ENCODE data around the gene SEMA5A. TPM values are rescaled to one million over a fixed set of nuclear protein-coding genes. Genes with fewer than 3 reads are reported as not detected.

SEMA5A gene
- polyA plus RNA-seq, 4 donors = 35.9 to 42.6 (median 41.2) TPM

DNA sequence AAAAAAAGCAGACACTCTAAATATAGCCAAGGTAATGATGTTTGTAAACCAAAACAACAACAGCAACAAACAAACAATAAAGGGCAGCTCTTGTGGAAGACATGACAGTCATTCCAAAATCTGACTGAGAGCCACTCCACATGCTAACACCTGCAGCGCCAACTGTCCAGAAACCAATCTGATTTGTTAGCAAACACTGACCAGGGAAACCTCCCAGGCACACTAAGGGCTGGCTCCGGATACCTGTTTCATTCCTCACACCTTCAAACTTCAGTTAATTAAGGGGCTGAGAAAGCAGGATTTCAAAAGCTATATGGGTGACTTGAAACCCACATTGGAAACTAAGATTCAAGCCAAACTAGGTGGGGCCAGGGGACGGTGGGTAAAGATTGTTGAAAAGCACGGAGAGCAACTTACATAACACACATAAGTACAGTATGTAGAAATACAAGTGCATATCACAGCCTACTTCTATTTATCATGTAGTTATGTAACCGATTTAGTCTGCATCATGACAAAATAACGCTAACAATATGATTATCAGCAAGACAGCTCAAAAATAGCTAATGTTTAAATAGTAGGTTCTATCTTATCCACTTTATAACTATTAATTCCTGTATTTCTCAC lies 203.6 kb downstream of the SEMA5A start:
- no peak for DNase-seq (ENCODE audit: low read depth in 4 of 4, low spot score in 3 of 4)

DNA sequence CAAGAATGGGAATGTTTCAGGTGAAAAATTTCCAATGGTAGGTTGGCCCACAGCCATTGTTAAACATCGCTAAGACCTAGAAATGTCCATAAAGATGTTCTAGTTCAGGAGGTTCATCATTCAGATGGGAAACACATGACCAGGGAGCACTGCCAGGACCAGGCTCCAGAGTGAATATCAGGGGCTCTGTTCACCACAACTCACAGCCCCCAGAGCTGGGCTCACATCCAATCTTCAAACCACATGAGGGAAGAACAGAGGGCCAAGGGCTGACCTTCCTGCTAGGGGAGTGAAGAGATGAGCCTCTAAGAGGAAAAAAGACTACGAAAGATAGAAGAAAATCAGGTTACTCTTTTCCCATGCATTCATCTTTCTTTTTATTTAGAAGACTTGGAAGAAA lies 205.8 kb downstream of the SEMA5A start:
- no peak for DNase-seq (ENCODE audit: low read depth in 4 of 4, low spot score in 3 of 4)

DNA sequence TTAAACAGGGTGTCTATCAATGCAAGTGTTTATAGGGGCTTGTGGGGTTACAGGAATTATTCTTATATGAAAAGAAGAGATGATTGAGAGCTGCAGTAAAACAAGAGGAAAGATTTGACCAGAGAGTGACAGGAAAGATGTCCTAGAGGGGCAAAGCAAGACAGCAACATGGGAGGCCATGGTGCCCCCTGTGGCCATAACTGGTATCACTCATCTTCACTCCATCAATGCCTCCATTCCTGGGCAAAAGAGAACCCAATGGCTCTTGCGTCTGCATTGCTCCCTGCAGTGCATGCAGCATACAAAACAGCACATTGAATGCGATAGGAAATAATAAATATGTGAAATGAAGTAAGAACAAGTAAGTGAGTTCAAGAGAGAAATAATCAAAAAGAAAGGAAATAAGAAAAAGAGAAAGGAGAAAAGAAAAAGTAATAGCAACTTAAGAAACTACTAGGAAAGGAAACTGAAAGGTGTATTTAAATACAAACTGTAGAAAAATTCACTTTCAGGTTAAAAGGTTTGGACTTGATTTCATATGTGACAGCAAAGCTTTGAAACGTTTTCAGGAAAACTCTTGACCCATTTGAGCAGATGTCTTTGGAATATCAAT lies 206.6 kb downstream of the SEMA5A start:
- DNase-seq (ENCODE audit: low read depth in 4 of 4, low spot score in 3 of 4) = no peak

DNA sequence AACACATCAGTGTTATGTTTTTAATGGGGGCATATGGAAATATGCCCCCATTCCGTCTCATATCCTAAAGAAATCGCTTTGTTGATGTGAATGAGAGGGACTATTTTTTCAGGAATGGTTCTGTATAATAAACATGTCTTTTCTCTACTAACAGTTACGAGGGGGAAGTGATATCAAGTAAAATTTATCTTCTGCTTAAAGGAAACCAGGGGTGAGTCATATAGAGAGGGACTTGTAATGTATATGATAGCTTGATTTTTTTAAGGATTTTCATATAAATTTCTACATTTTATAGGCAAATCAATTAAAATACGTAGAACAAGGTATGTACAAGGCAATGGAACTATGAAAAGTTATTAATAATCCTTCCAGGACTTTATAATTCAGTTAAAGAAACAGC lies 207.1 kb downstream of the SEMA5A start:
- DNase-seq (ENCODE audit: low read depth in 4 of 4, low spot score in 3 of 4) = no peak

DNA sequence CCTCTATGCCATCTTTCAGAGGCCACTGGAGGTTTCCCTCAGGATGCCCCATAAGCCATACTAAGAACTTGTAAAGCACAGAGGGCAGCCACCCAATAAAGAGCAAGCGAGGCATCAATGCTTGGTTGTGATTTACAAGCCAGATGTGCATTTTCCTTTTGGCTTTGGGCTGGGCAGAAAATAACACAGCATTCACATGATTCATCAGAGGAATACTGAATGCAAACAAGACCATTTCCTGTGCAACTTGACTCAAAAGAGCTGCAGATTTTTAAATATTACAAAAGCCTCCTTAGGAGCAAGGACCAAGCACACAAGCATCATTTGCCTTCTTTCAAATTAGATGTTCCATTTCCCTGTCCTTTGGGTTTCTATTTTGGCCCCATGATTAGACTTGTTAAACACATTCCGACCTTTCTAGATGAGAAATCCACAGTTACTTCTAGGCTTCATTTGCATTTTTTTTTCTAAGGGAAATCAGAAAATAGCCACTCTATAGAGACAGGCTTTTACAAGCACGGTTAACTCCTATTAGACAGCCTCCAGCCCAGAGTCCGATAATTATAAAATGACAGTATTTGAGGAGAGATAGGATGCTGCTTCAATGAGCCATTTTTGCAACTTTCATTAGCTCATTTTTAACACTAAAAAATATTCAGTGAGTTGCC lies 207.8 kb downstream of the SEMA5A start:
- no peak for DNase-seq (ENCODE audit: low read depth in 4 of 4, low spot score in 3 of 4)

DNA sequence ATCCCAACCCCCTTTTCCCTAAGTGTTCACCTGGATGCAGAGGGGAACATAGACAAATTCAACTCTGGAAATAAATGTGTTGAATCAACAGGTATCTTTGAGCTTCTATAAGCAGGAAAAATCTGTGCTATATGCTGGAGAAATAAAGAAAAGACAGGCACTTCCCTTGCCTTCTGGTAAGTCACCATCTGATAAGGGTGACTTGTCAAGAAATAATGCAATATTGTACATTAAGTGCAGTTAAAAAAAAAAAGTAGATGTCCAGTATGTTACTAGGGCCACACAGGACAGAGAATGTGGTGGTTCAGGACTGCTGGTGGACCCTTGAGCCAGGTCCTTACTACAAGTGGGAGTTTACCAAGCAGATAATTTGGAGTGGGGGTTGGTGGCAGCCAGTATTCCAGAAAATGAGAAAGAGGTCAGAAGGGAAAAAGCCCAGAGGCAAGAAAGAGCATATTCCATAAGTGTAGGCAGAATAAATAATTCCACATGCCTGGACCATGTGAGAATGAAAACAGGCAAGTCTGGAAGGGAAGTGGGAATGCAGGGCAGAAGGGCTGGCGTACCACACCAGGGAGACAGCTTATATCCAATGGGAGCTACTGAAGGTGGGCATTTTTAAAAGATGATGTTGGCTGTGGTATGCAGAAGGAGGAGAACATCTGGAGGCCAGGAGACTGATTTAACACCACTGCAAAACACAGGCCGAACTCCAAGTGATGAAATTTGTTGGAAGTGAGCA lies 209.9 kb downstream of the SEMA5A start:
- DNase-seq (ENCODE audit: low read depth in 4 of 4, low spot score in 3 of 4) = no peak

DNA sequence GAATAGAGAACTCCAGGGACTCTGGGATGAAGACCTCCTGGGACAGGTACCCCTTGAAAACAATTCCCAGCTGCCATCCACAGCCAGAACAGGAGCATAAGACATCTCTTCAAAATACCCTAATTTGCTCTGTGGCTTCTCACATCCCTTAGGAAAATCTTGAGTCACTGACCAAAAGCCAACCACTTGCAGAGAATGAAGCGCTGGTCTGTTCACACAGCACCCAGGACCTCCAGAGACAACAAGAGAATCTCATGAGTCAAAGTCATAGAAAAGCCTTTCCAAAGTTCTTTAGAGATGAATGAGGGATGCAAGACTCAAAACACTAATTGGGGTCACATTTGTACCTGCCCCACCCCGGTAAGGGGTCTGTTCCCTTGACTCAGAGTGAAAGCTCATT lies 210.6 kb downstream of the SEMA5A start:
- DNase-seq (ENCODE audit: low read depth in 4 of 4, low spot score in 3 of 4) = no peak

DNA sequence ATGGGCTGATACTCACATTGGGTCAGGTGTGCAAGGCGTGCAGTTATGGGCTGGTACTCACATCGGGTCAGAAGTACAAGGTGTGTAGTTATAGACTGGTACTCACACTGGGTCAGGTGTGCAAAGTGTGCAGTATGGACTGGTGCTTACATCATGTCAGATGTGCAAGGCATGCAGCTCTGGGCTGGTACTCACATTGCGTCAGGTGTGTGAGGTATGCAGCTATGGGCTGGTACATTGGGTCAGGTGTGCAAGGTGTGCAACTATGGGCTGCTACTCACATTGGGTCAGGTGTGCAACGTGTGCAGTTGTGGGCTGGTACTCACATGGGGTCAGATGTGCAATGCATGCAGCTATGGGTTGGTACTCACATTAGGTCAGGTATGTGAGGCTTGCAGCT lies 213.8 kb downstream of the SEMA5A start:
- no peak for DNase-seq (ENCODE audit: low read depth in 4 of 4, low spot score in 3 of 4)

DNA sequence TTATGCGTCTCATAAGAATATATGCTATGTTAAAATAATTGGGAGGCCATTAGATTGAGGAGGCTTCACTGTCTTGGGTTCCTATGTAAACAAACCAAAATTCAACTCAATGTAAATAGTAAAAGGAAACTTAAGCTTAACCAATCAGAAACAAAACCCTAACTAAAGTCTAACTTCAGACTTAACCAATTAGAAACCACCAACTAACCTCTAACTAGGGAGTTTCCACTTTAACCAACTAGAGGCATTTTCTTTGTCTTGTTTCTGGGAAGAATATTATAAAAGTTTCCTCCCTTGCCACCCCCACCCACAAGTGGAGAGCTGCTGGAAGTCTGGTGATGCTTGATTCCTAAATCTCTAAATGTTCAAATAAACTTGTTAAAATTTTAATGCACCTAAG lies 214.5 kb downstream of the SEMA5A start:
- DNase-seq (ENCODE audit: low read depth in 4 of 4, low spot score in 3 of 4) = no peak

DNA sequence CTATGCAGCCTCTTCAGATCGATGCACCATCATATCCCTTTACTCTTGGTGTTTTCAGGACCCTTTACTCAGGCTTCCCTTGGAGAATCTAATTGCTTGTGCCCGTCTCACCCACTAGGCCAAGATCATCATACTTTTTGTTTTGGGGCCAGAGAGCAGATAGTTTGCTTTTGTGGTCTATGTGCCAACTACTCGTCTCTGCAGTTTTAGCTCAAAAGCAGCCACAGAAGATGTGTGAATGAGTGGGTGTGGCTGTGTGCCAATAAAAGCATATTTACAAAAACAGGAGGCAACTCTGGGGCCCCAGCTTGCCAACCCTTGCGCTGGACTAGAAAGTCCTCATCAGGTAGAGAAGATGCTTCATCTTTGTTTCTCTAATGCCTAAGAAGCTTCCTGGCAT lies 216.8 kb downstream of the SEMA5A start:
- no peak for DNase-seq (ENCODE audit: low read depth in 4 of 4, low spot score in 3 of 4)

DNA sequence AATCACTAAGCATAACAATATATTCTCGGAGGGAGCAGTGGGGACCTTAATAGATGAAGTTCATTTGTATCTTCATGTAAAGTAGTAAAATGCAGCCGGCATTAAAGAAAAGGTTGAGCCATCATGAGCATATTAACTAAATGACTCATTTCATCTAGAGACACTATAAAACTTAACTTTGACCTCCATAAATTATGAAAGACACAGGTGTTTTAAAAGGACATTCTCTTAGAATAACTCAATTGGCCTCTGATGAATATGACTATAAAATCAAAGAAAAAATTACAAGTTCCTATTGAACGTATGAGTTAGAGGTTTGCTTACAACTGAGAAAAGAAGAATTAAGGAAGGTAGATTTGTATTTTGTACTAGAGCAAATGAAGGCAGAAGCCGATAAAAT lies 220.3 kb downstream of the SEMA5A start:
- DNase-seq (ENCODE audit: low read depth in 4 of 4, low spot score in 3 of 4) = no peak

DNA sequence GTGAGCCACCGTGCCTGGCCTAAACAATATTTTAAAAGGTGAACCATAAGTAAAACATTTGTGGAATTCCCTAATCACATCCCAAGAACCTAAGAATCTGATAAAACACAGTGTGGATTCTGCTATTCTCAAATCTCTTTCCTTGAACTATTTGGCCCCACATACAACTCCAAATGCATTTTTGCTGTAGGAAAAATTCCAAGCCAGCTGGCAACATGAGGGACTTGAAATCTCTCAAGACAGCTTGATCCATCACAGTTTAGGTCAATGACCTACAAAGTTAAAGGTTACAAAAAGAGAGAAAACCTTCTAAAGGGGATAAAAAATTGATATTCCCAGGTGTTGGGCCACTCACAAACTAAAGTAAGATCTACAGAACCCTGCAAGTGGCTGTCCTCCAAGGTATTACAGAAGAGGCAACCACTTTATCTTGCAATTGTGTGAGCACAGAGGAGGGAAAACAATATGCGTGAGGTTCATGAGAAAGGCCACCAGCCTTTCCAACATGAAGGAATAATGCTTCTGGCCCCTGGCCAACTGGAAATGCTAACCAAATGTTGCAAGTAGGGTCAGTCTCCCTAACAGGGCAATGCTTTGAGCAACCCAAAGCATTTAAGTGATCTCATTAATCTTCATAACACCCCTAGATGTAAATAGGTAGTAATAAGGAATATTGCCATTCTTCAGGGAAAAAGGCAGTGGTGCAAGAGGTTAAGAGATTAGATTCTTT lies 221.4 kb downstream of the SEMA5A start:
- peak in 2 of 4 donors; percentile 4 to 8 for DNase-seq (ENCODE audit: low read depth in 4 of 4, low spot score in 3 of 4)

DNA sequence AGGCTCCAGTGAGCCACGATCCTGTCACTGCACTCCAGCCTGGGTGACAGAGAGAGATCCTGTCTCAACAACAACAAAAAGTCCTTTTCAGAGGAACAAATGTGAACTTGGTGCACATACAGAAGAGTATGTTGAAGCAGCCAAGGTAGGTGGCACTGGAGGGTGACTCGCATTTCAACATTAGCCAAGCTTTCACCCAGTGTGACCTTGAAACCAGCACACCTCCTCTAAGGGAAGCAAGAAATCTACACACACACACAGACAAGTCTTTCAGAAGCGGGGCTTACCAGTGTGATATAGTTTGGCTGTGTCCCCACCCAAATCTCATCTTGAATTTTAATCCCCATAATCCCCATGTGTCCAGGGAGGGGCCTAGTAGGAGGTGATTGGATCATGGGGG lies 225.2 kb downstream of the SEMA5A start:
- DNase-seq (ENCODE audit: low read depth in 4 of 4, low spot score in 3 of 4) = no peak

DNA sequence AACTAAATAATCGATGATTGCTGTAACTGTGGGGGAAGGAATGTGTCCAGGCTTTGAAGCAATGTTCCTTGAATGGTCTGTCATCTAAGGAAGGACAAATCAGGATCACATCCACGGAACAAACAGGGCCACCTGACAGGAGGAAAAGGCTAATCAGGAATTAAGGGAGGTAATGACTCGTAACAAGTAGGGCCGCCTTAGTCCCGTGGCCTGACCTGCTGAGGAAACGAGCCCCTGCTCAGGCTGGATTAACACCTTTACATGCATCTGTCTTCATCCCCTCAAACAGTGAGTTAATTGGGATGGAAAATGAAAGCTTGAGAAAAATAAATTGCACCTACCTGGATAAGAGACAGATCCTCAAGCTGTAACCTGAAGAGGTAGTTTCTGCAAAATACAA lies 227.8 kb downstream of the SEMA5A start:
- DNase-seq (ENCODE audit: low read depth in 4 of 4, low spot score in 3 of 4) = no peak

DNA sequence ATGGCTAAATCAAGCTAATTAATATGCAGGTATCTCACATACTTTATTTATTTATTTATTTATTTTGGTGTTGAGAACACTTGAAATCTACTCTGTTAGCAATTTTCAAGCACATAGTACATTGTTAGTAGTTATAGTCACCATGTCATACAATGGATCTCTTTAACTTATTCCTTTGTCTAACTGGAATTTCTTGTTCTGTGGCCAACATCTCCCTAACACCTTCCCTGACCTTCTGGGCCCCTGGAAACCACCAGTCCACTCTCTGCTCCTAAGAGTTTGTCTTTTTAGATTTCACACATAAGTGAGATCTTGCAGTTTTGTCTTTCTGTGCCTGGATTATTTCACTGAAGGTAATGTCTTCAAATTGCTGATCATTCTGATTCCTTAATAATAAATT lies 229.1 kb downstream of the SEMA5A start:
- no peak for DNase-seq (ENCODE audit: low read depth in 4 of 4, low spot score in 3 of 4)

DNA sequence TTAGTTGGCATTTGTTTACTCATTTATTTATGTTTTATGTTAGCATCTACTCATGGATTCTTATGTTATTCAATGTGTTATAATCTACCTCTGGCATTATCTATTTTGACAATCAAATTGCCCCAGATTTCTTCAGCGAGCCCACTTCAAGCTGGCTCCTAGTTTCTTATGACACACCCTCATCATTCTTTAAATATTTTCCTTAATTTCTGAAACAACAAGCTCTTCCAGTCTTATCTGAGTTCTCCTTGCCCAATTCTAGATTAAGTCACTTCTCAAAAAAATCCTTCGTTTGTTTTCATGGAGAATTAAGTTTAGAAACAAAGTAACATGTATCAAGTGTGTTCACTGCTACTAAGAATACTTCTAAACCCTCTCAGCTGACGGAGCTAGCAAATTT lies 229.8 kb downstream of the SEMA5A start:
- DNase-seq (ENCODE audit: low read depth in 4 of 4, low spot score in 3 of 4) = no peak

DNA sequence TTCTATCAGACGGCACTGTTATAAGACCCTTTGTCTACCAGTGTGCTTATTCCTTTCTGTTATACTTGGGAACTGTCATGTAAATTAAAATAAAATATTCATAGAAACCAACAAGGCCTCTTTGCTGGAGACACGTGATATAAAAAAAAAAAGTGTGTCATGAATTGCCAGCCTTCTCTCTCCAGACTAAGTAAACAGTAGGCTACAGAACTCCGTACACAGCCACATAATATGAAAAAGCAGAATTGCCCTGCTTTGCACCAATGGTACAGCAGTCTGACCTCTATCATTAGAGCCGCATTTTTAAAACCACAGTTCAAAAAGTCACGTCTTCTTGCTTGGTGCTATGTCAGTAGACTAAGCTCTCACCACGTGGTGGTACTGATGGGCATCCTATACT lies 231.3 kb downstream of the SEMA5A start:
- no peak for DNase-seq (ENCODE audit: low read depth in 4 of 4, low spot score in 3 of 4)

DNA sequence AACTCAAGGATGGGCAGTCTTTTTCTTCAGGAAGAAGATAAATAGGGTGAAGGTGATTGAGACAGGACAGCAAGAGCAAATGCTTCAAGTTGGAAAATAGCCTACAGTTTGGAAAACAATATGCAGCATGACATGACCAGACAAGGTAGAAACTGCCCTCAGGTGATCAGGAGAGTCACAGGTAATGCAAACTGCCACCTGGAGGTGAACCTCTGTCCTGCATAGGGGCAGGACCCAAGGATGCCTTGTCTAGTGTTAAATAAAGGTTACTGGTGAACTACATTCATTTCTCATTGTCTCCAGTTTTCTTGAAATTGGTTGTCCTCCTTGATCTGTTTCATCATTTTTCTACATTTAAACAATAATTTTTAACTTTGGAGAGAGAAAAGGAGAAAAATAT lies 232.1 kb downstream of the SEMA5A start:
- DNase-seq (ENCODE audit: low read depth in 4 of 4, low spot score in 3 of 4) = no peak

DNA sequence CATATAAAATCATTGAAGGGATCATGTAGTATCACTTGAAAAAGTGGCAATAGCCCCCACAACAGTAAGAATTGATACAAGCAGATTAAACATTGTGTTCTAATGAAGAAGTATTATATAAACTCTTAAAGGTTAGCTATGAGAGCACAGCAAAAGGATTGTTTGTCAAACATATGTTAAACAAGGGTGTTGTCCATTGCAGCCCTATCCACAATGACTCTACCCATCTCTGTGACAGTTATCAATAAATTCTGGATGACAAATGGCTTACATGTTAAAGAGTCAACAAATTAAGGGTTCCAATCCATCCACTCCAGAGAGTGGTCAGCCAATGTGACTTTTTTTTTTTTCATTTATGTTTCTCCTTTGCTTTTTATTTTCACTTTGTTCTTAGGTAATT lies 238.7 kb downstream of the SEMA5A start:
- no peak for DNase-seq (ENCODE audit: low read depth in 4 of 4, low spot score in 3 of 4)

DNA sequence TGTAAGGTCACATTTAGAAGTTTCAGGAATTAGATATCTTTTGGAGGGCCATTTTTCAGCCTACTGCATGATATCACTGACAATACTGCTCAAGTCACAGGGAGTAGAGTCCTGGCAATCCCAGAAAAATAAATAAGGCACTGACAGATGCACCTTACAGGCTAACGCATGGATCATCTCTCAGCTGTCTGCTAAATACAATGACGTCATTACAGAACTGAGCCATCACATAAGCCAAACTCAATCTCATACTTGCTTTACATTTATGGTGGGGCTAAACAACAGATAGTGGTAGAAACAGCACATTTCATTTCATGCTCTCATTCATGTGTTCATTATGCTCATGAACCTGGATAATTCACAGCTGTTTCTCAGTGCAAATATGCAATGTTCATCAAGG lies 243.7 kb downstream of the SEMA5A start:
- DNase-seq (ENCODE audit: low read depth in 4 of 4, low spot score in 3 of 4) = no peak

DNA sequence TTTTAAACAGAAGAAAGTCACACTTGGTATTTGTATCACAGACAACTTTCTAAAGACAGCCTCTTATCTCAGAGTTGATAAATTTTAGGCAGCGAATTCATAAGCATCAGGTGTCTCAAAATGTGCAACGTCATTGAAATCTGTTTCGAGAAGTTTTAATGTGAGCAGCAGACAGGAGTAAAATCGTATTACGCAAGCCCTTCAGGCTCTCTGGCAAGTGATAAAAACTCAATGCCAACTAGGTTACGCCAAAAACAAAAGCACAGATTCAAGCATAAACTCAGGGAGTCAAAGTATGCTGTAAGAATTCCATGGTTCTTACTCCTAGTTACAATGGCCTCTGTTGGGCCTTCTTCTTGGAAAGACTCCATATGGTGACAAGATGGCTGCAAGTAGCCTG lies 244.7 kb downstream of the SEMA5A start:
- no peak for DNase-seq (ENCODE audit: low read depth in 4 of 4, low spot score in 3 of 4)
